DMS53 (cell line): ENCODE data around the gene PPP2R5C.

Experiments
- DNase-seq: peaks from one replicate; lab custom pipeline; 2025; lab: John Stamatoyannopoulos, UW

Gene PPP2R5C

GRCh38 chr14:101840649-101841369 is 79.3 kb downstream of the PPP2R5C start:
- no peak for DNase-seq

GRCh38 chr14:101843038-101843437 is 81.5 kb downstream of the PPP2R5C start:
- no peak for DNase-seq

- no peak for DNase-seq
Observed at GRCh38 chr14:101843665-101844064, 82.2 kb downstream of the PPP2R5C start.

- no peak for DNase-seq
Observed at GRCh38 chr14:101844219-101844618, 82.7 kb downstream of the PPP2R5C start.

- DNase-seq = no peak
Observed at GRCh38 chr14:101844751-101845150, 83.2 kb downstream of the PPP2R5C start.

GRCh38 chr14:101845496-101845895 is 84.0 kb downstream of the PPP2R5C start:
- DNase-seq = no peak

- no peak for DNase-seq
Observed at GRCh38 chr14:101845896-101846295, 84.4 kb downstream of the PPP2R5C start.

GRCh38 chr14:101849125-101849524 is 87.6 kb downstream of the PPP2R5C start:
- no peak for DNase-seq

- DNase-seq = no peak
Observed at GRCh38 chr14:101849640-101850039, 88.1 kb downstream of the PPP2R5C start.

- DNase-seq = no peak
Observed at GRCh38 chr14:101851183-101851582, 89.7 kb downstream of the PPP2R5C start.

- DNase-seq = no peak
Observed at GRCh38 chr14:101851736-101852405, 90.4 kb downstream of the PPP2R5C start.

- DNase-seq = no peak
Observed at GRCh38 chr14:101852785-101853184, 91.3 kb downstream of the PPP2R5C start.

GRCh38 chr14:101853455-101854018 is 92.0 kb downstream of the PPP2R5C start:
- DNase-seq = no peak

GRCh38 chr14:101854366-101854765 is 92.9 kb downstream of the PPP2R5C start:
- DNase-seq = no peak

GRCh38 chr14:101855958-101856357 is 94.4 kb downstream of the PPP2R5C start:
- DNase-seq = no peak

- DNase-seq = no peak
Observed at GRCh38 chr14:101856536-101856935, 95.0 kb downstream of the PPP2R5C start.

GRCh38 chr14:101857226-101857625 is 95.7 kb downstream of the PPP2R5C start:
- peak; percentile 4 for DNase-seq

GRCh38 chr14:101858791-101859537 is 97.5 kb downstream of the PPP2R5C start:
- peak; percentile 29 for DNase-seq

GRCh38 chr14:101859538-101859902 is 98.0 kb downstream of the PPP2R5C start:
- DNase-seq = no peak

GRCh38 chr14:101859958-101860357 is 98.4 kb downstream of the PPP2R5C start:
- DNase-seq = no peak

- DNase-seq = no peak
Observed at GRCh38 chr14:101861464-101861863, 100.0 kb downstream of the PPP2R5C start.

- no peak for DNase-seq
Observed at GRCh38 chr14:101862177-101862576, 100.7 kb downstream of the PPP2R5C start.

GRCh38 chr14:101862711-101863110 is 101.2 kb downstream of the PPP2R5C start:
- no peak for DNase-seq
